ENCODE data around the gene BAG3. TPM values are rescaled to one million over a fixed set of nuclear protein-coding genes. Genes with fewer than 3 reads are reported as not detected.

BAG3 gene
- total RNA-seq, 1 experiment from 2014 or later: 57.0 TPM

GRCh38 chr10:119675483-119676170, 24.4 kb downstream of the BAG3 start:
- ATAC-seq (no peak), DNase-seq (ENCODE audit: low read depth, low spot score) (no peak)
- peaks cover 20 to 38% of the 10 kb centered on the region in 2 experiments for H3K4me1 ChIP-seq (ENCODE audit: control insufficient read depth in 1 of 2, insufficient read depth in 2 of 2, low read length in 2 of 2)

More at GRCh38 chr10:119675483-119676170, 24.4 kb downstream of the BAG3 start:
- Histone ChIP-seq H4K20me1 (ENCODE audit: insufficient read depth) (no peaks in the 10 kb centered on the region), H3K79me2 (ENCODE audit: insufficient read depth, low read length) (peaks cover 23% of the 10 kb centered on the region; the same call in 1 of the 2 replicates), H3K4me3 (replicated peaks in 1 of 2; ENCODE audit: low read depth in 1 of 2, low read length in 2 of 2) (no peak overlapping the region), H3K4me2 (ENCODE audit: low read length) (no peak overlapping the region), H3K9ac (ENCODE audit: low read length) (no peak overlapping the region), H3K9me3 (ENCODE audit: control insufficient read depth in 1 of 2, insufficient read depth in 1 of 2, low read depth in 1 of 2, low read length in 2 of 2) (no peaks in the 10 kb centered on the region), H3K27ac (ENCODE audit: low read depth, low read length) (no peak overlapping the region), H3K36me3 (ENCODE audit: control insufficient read depth in 1 of 2, insufficient read depth in 2 of 2, low read length in 2 of 2) (peaks cover 44 to 54% of the 10 kb centered on the region in 2 experiments), H3K9me2 (ENCODE audit: insufficient read depth) (no peaks in the 10 kb centered on the region), H2AFZ (ENCODE audit: low read depth, low read length, poor library complexity, severe bottlenecking) (no peak overlapping the region), H3K27me3 (ENCODE audit: insufficient read depth, low read length) (no peaks in the 10 kb centered on the region)
- BruUV-seq (replicated peaks): no TSS peak
- POLR2A ChIA-PET: no interaction called here
- CTCF ChIA-PET: interaction anchor here (1.3 to 1.5 kb wide), 2 partner anchors 67 to 73 kb away, joined by 4 read pairs; no protein-coding TSS in a partner anchor
- TF ChIP-seq YY1 (IDR thresholded peaks at IDR 0.05; ENCODE audit: extremely low read depth, insufficient replicate concordance, low read depth, low read length): no peak
- no peak for TF ChIP-seq ELF1 (IDR thresholded peaks at IDR 0.05; ENCODE audit: borderline replicate concordance, low read depth)
- no peak for TF ChIP-seq CEBPB (IDR thresholded peaks at IDR 0.05; ENCODE audit: low read depth)
- TF ChIP-seq, protein P1, sequence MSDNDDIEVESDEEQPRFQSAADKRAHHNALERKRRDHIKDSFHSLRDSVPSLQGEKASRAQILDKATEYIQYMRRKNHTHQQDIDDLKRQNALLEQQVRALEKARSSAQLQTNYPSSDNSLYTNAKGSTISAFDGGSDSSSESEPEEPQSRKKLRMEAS (IDR thresholded peaks at IDR 0.05): no peak
- TF ChIP-seq ZBTB33 (IDR thresholded peaks at IDR 0.05; ENCODE audit: extremely low read depth, insufficient replicate concordance, low read length): no peak
- TF ChIP-seq ZNF274 (IDR thresholded peaks at IDR 0.05; ENCODE audit: low read depth, low read length): no peak
- intact Hi-C loops (cut with micrococcal nuclease): no loop called here
- RAD21 ChIA-PET (ENCODE audit: low non-redundant PET in 1 of 2, low total read pairs in 2 of 2, uncharacterized antibody in 2 of 2, unreplicated experiment in 2 of 2): no interaction called here
